Stomach (tissue), 9 donors: ENCODE results near the gene ZNF286A. TPM values are rescaled to one million over a fixed set of nuclear protein-coding genes. Genes with fewer than 3 reads are reported as not detected.
"Not testable (repeated sequence)": the region's sequence is repeated elsewhere in the genome, so short reads cannot be mapped to it uniquely, and the experiment has no call there.

Experiments
- DNase-seq, 2 donors: peaks; one replicate each; pipeline versions ENCODE4 v3.0.0 to v3.0.0-alpha.2; 2013 to 2019
- H3K27ac ChIP-seq, 5 donors: fragments of 200-600 bp in 4 of 5; sonication (generic) in 4 of 5; one replicate each; pipeline ENCODE4 v1.5.1; 2013 to 2019; ENCODE audit warnings: mild to moderate bottlenecking in 1 of 5, moderate library complexity in 1 of 5
- H3K27me3 ChIP-seq, 3 donors: fragments of 200-600 bp; sonication (generic); one replicate each; pipeline ENCODE4 v1.5.1; 2017 to 2019; ENCODE audit warnings: mixed run types in 1 of 3
- H3K36me3 ChIP-seq, 4 donors: fragments of 200-600 bp; sonication (generic); 1 replicate in 3 of 4; 2 replicates in 1 of 4; pipeline ENCODE4 v1.5.1; 2016 to 2019
- H3K4me1 ChIP-seq, 4 donors: fragments of 200-600 bp; sonication (generic); one replicate each; pipeline ENCODE4 v1.5.1; 2016 to 2019
- H3K4me3 ChIP-seq, 4 donors: fragments of 200-600 bp; sonication (generic) in 3 of 4; one replicate each; pipeline ENCODE4 v1.5.1; 2016 to 2019; ENCODE audit warnings: mild to moderate bottlenecking in 1 of 4
- H3K9me3 ChIP-seq, 4 donors: fragments of 200-600 bp; sonication (generic); one replicate each; pipeline ENCODE4 v1.5.1; 2016 to 2019
- POLR2AphosphoS5 ChIP-seq, 3 donors: sonication (generic); formaldehyde crosslinking; IDR thresholded peaks; one replicate each; pipeline ENCODE4 v1.6.1; 2016; ENCODE audit warnings: antibody characterized with exemption in 3 of 3
- WGBS, 5 donors: extraction: QIAGEN DNeasy Blood & Tissue Kit in 3 of 5; methylation state at CpG; one replicate each; pipeline versions ENCODE4 v1.1.5 to v1.1.7; 2013 to 2018; 5-methylcytosine and 5-hydroxymethylcytosine counted together
- intact Hi-C: fragments of 100-400 bp; cut with DNase I; formaldehyde crosslinking; loops from one replicate; pipeline ENCODE4 v1.15.1; 2023; ENCODE audit warnings: low total_unique reads
- polyA plus RNA-seq, 3 donors: library from polyadenylated mRNA; stranded (reverse); fragments of 200-250 nt; gene quantifications; one replicate each; pipeline ENCODE4 v1.2.3, GENCODE V29; 2013
- total RNA-seq, 5 donors: library from RNA; depleted of rRNA; stranded (reverse); fragments of >200 nt; gene quantifications; one replicate each; pipeline versions ENCODE4 v1.1.0 to v1.2.3, GENCODE V29; 2014 to 2016
- TF ChIP-seq, protein P1 (sequence below), 7 experiments: fragments of 450-650 bp in 4 of 7; fragments of 200-600 bp in 3 of 7; sonication (generic) in 3 of 7; IDR thresholded peaks; one replicate each; pipeline ENCODE4 v1.5.1; 2016 to 2019; ENCODE audit warnings: antibody characterized with exemption in 7 of 7, control low read depth in 2 of 7, mild to moderate bottlenecking in 1 of 7
- donor health status: healthy with polysubstance abuse.
- donor health status: Bipolar disorder and iron deficiency.
- donor health status: healthy.

Gene ZNF286A
- total and polyA plus RNA-seq, 8 donors, result 3.5 to 29.4 (median 6.2) TPM

DNA sequence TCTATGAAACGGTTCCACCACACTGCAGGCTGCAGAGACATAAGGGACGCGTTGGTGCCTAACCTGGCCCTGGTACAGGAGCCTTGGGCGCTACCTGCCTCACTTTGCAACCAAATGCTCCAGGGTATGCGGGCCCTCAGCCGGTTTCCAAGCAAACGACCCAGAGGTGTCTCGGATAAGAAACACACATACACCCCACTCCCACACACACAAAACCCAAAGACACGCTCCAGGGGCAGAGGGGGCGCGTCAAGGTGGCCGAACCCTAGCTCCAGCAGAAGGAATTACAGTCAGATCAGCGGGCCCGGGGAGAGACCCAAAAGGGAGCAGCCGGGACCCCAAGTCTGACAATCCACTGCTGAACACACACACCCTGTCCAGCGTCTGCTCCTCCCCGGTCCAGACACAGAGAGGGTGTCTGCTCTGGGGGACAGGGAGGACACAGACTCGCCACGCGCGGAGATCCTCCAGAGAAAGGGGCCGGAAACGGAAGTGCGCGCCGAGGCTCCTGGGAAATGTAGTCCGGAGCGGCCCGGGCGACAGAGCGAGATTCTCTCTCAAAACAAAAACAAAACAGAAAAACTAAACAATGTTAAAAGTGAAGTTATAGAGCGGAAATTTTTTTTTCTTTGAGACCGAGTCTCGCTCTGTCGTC is 15.6 kb upstream of the ZNF286A start, which contains the start of gene TRIM16:
Gene TRIM16 (minus strand): TSS at position 488 of the 655 bp plus-strand sequence. CDS start 32,702 bp downstream, outside the sequence.
- TF ChIP-seq, protein P1, sequence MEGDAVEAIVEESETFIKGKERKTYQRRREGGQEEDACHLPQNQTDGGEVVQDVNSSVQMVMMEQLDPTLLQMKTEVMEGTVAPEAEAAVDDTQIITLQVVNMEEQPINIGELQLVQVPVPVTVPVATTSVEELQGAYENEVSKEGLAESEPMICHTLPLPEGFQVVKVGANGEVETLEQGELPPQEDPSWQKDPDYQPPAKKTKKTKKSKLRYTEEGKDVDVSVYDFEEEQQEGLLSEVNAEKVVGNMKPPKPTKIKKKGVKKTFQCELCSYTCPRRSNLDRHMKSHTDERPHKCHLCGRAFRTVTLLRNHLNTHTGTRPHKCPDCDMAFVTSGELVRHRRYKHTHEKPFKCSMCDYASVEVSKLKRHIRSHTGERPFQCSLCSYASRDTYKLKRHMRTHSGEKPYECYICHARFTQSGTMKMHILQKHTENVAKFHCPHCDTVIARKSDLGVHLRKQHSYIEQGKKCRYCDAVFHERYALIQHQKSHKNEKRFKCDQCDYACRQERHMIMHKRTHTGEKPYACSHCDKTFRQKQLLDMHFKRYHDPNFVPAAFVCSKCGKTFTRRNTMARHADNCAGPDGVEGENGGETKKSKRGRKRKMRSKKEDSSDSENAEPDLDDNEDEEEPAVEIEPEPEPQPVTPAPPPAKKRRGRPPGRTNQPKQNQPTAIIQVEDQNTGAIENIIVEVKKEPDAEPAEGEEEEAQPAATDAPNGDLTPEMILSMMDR (IDR thresholded peaks at IDR 0.05), result peak in 1 of 7 experiments; percentile 31
- peak in 1 of 3 donors; percentile 58 for TF ChIP-seq POLR2AphosphoS5 (IDR thresholded peaks at IDR 0.05)
- H3K9me3 ChIP-seq, H3K27me3 ChIP-seq, intact Hi-C loops, H3K36me3 ChIP-seq: not testable (repeated sequence)
- Histone ChIP-seq H3K27ac (peak within 1 kb of the TSS; percentile 44 to 75 (median 48)), H3K4me1 (peaks cover 0 to 11% (median 9%) of the 10 kb centered on the region in 4 donors), H3K4me3 (peak within 1 kb of the TSS; percentile 49 to 69 (median 54))
- WGBS, 5 donors, result 0 to 2% (median 1%) methylated on average over 29 to 35 of the region's 35 CpGs
- peak; percentile 80 to 89 for DNase-seq

DNA sequence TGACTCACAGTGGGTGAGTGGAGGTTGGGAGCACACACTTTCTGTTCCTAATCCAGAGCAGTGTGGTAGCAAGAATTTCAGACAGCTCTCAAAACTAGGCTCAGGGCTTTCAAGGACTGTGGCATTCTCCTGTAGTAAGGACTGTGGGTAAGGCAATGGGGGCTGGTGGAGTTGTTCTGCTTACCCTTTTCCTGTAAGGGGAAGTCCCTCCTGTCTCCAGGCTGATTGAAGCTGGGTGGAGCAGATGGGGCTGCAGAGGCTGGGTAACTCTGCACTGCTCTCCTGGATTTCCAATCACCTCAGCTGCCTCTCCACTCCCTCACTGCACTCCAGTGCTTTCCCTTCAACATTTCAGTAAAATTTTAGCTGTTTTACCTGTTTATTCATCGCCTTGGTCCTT is 12.1 kb upstream of the ZNF286A start:
- intact Hi-C loops, H3K36me3 ChIP-seq, H3K27ac ChIP-seq, H3K4me3 ChIP-seq, H3K9me3 ChIP-seq, H3K27me3 ChIP-seq, DNase-seq: not testable (repeated sequence)
- H3K4me1 ChIP-seq, result peaks cover 0 to 11% (median 9%) of the 10 kb centered on the region in 4 donors
- 82 to 95% (median 91%) methylated on average over 1 of the region's 1 CpG; no CpG with 5 or more reads in 1 of the 5 donors for WGBS, 5 donors

DNA sequence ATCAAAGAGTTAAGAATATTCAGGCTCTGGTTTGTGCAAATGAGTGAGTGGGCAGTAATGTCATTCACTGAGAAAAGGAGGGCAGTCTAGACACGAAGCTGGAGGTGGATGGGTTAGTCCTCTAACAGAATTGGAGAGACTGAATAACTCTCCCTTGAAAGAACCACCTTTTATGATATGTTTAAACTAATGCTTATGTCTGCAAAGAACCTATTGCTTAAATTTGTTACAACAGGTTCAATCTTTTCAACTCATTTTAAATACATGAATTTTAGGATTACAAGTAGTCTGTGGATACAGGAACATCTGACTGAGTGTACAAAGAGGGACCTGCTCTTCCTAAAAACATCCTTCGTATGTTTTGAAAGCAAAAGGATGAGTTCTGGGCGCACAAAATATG is 585 bp upstream of the ZNF286A start:
- DNase-seq, intact Hi-C loops, H3K9me3 ChIP-seq, H3K27me3 ChIP-seq, H3K4me1 ChIP-seq, H3K36me3 ChIP-seq: not testable (repeated sequence)
- peak overlapping the region; percentile 50 to 60 (median 56) for H3K4me3 ChIP-seq
- H3K27ac ChIP-seq, result peak overlapping the region in 4 of 5 donors; percentile 22 to 79 (median 65)
- 7 to 40% (median 14%) methylated on average over 1 to 3 of the region's 3 CpGs for WGBS, 5 donors

GRCh38 chr17:15699937-15700336 is 385 bp downstream of the ZNF286A start:
- H3K4me1 ChIP-seq, H3K9me3 ChIP-seq, H3K27me3 ChIP-seq, intact Hi-C loops, DNase-seq: not testable (repeated sequence)
- Histone ChIP-seq H3K36me3 (peaks cover 0 to 11% (median 8%) of the 10 kb centered on the region in 4 donors), H3K27ac (peak overlapping the region in 4 of 5 donors; percentile 22 to 79 (median 65)), H3K4me3 (peak overlapping the region; percentile 50 to 60 (median 56))
- WGBS, 5 donors, result 0% methylated on average over 9 to 12 of the region's 21 CpGs; no CpG with 5 or more reads in 2 of the 5 donors

DNA sequence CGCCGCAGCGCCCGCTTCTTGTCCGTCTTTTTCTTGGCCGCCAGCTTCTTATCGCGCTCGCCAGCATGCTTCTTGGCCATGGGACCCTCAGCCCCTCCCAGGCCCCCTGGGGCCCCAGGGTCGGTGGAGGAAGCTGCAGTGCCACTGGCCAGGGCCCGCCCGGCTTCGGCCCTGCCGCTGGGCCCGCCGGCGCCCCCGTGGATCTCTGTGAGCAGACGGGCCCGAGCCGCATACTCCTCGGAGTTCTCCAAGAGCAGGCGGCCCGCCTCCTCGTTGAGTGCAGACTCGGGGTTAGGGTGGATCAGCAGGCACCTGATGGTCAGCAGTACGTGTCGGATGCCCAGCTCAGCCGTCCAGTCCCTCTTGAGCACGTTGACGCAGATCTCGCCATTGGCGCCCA is 4.7 kb downstream of the ZNF286A start:
- Histone ChIP-seq H3K9me3 (peaks cover 0 to 34% (median 20%) of the 10 kb centered on the region in 4 donors), H3K36me3 (peaks cover 7 to 52% (median 45%) of the 10 kb centered on the region in 4 donors)
- intact Hi-C loops, H3K27ac ChIP-seq, DNase-seq, H3K4me1 ChIP-seq, H3K4me3 ChIP-seq, H3K27me3 ChIP-seq: not testable (repeated sequence)
- 96 to 100% (median 99%) methylated on average over 3 to 24 of the region's 33 CpGs for WGBS, 5 donors

GRCh38 chr17:15704813-15705212 is 5.3 kb downstream of the ZNF286A start:
- peaks cover 0 to 34% (median 20%) of the 10 kb centered on the region in 4 donors for H3K9me3 ChIP-seq
- H3K4me3 ChIP-seq, intact Hi-C loops, H3K27me3 ChIP-seq, DNase-seq, H3K27ac ChIP-seq, H3K4me1 ChIP-seq: not testable (repeated sequence)
- 94 to 99% (median 98%) methylated on average over 8 to 32 of the region's 32 CpGs for WGBS, 5 donors
- H3K36me3 ChIP-seq, result peaks cover 7 to 55% (median 47%) of the 10 kb centered on the region in 4 donors

DNA sequence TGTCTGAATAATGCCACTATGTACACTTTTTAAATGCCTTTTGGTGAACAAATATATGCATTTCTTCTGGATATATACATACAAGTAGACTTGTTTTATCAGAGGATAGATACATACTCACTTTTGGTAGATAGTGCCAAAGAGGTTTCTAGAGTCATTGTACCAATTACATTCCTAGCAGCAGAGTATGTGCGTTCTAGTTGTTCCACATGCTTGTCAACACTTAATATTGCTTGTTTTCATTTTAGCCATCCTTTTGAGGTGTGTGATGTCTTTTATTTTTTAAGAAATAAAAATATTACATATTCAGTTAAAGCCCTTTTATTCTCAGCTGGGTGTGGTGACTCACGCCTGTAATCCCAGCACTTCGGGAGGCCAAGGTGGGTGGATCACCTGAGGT is 9.3 kb downstream of the ZNF286A start:
- DNase-seq, H3K4me3 ChIP-seq, H3K4me1 ChIP-seq, H3K27ac ChIP-seq, intact Hi-C loops, H3K27me3 ChIP-seq: not testable (repeated sequence)
- Histone ChIP-seq H3K9me3 (peaks cover 0 to 60% (median 28%) of the 10 kb centered on the region in 4 donors), H3K36me3 (peaks cover 7 to 68% (median 62%) of the 10 kb centered on the region in 4 donors)
- 79 to 100% (median 94%) methylated on average over 1 to 3 of the region's 3 CpGs for WGBS, 5 donors

GRCh38 chr17:15716601-15717563 is 17.3 kb downstream of the ZNF286A start:
- DNase-seq, intact Hi-C loops, H3K4me3 ChIP-seq, H3K4me1 ChIP-seq, H3K27me3 ChIP-seq, H3K27ac ChIP-seq: not testable (repeated sequence)
- Histone ChIP-seq H3K9me3 (peaks cover 8 to 71% (median 37%) of the 10 kb centered on the region in 4 donors), H3K36me3 (peaks cover 0 to 33% (median 16%) of the 10 kb centered on the region in 4 donors)
- WGBS, 5 donors, result 93 to 98% (median 96%) methylated on average over 10 to 11 of the region's 11 CpGs

- DNase-seq, H3K9me3 ChIP-seq, H3K27ac ChIP-seq, H3K36me3 ChIP-seq, intact Hi-C loops, H3K4me1 ChIP-seq, H3K27me3 ChIP-seq, H3K4me3 ChIP-seq: not testable (repeated sequence)
- WGBS, 5 donors, result 66 to 96% (median 89%) methylated on average over 5 to 13 of the region's 14 CpGs; no CpG with 5 or more reads in 1 of the 5 donors
Measured at GRCh38 chr17:15730535-15730934, 31.0 kb downstream of the ZNF286A start.

- H3K27me3 ChIP-seq, H3K4me3 ChIP-seq, intact Hi-C loops, H3K36me3 ChIP-seq, DNase-seq, H3K27ac ChIP-seq, H3K9me3 ChIP-seq, H3K4me1 ChIP-seq: not testable (repeated sequence)
- 74 to 86% (median 78%) methylated on average over 2 to 10 of the region's 10 CpGs for WGBS, 5 donors
Measured at GRCh38 chr17:15731900-15732299, 32.3 kb downstream of the ZNF286A start, which contains the start of gene TBC1D26. Gene TBC1D26 (plus strand): TSS chr17:15732283. CDS start chr17:15735349, 3,066 bp downstream.
